ENCODE data around the gene SEBOX.

DNA sequence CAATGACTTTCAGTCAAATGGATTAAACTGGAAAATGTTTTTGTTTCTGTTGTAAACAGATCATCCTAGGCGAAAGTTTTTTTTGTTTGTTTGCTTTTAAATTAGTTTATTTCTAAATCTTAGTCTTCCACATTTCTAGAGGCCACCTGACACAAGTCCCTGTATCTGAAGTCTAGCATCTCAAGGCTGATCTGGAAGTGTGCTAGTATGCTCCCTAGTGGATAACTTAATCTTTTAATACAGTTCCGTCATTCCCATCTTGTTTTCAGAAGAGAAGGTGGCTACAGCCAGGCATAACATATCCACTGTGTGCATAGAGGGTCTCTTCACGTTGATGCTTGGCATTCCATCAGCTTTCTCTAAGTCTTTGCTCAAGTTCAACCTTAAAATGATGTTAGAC, 37.3 kb downstream of the SEBOX start:
- TF ChIP-seq, protein P1, sequence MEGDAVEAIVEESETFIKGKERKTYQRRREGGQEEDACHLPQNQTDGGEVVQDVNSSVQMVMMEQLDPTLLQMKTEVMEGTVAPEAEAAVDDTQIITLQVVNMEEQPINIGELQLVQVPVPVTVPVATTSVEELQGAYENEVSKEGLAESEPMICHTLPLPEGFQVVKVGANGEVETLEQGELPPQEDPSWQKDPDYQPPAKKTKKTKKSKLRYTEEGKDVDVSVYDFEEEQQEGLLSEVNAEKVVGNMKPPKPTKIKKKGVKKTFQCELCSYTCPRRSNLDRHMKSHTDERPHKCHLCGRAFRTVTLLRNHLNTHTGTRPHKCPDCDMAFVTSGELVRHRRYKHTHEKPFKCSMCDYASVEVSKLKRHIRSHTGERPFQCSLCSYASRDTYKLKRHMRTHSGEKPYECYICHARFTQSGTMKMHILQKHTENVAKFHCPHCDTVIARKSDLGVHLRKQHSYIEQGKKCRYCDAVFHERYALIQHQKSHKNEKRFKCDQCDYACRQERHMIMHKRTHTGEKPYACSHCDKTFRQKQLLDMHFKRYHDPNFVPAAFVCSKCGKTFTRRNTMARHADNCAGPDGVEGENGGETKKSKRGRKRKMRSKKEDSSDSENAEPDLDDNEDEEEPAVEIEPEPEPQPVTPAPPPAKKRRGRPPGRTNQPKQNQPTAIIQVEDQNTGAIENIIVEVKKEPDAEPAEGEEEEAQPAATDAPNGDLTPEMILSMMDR (IDR thresholded peaks at IDR 0.05), result no peak
- no peak for TF ChIP-seq POLR2A (IDR thresholded peaks at IDR 0.05)
